ENCODE data around the gene SLC39A13.

Gene SLC39A13

GRCh38 chr11:47395223-47396048, 13.0 kb upstream of the SLC39A13 start:
- DNase-seq (ENCODE audit: low read depth) = no peak

GRCh38 chr11:47396049-47396320, 12.4 kb upstream of the SLC39A13 start:
- no peak for TF ChIP-seq CTCF (IDR thresholded peaks at IDR 0.05; ENCODE audit: insufficient read depth, low read depth, low read length, missing control alignments)
- no peak for DNase-seq (ENCODE audit: low read depth)
- H3K4me3 ChIP-seq (ENCODE audit: low read length) = no peak overlapping the region

More at GRCh38 chr11:47395223-47396048, 13.0 kb upstream of the SLC39A13 start:
- TF ChIP-seq CTCF (IDR thresholded peaks at IDR 0.05; ENCODE audit: insufficient read depth, low read depth, low read length, missing control alignments) = no peak
- H3K4me3 ChIP-seq (ENCODE audit: low read length) = no peak overlapping the region

GRCh38 chr11:47398011-47398410, 10.4 kb upstream of the SLC39A13 start:
- no peak for TF ChIP-seq CTCF (IDR thresholded peaks at IDR 0.05; ENCODE audit: insufficient read depth, low read depth, low read length, missing control alignments)

GRCh38 chr11:47398551-47398950, 9.8 kb upstream of the SLC39A13 start:
- TF ChIP-seq CTCF (IDR thresholded peaks at IDR 0.05; ENCODE audit: insufficient read depth, low read depth, low read length, missing control alignments) = no peak
- no peak for DNase-seq (ENCODE audit: low read depth)
- H3K4me3 ChIP-seq (ENCODE audit: low read length) = no peak overlapping the region

More at GRCh38 chr11:47398011-47398410, 10.4 kb upstream of the SLC39A13 start:
- no peak for DNase-seq (ENCODE audit: low read depth)
- no peak overlapping the region for H3K4me3 ChIP-seq (ENCODE audit: low read length)

- no peak for TF ChIP-seq CTCF (IDR thresholded peaks at IDR 0.05; ENCODE audit: insufficient read depth, low read depth, low read length, missing control alignments)
- peak overlapping the region; percentile 35 for H3K4me3 ChIP-seq (ENCODE audit: low read length)
- no peak for DNase-seq (ENCODE audit: low read depth)
Observed at GRCh38 chr11:47399860-47400767, 8.3 kb upstream of the SLC39A13 start.

- TF ChIP-seq CTCF (IDR thresholded peaks at IDR 0.05; ENCODE audit: insufficient read depth, low read depth, low read length, missing control alignments) = no peak
- peak overlapping the region; percentile 27 for H3K4me3 ChIP-seq (ENCODE audit: low read length)
- DNase-seq (ENCODE audit: low read depth) = peak; percentile 31
Observed at GRCh38 chr11:47400768-47401279, 7.6 kb upstream of the SLC39A13 start.

Measured in epithelial cell of esophagus (primary cell).